ENCODE results near the gene MCC. TPM values are rescaled to one million over a fixed set of nuclear protein-coding genes. Genes with fewer than 3 reads are reported as not detected.

The MCC gene
- total RNA-seq, 4 donors from 2014 or later, result 5.1 to 22.3 (median 13.0) TPM

DNA sequence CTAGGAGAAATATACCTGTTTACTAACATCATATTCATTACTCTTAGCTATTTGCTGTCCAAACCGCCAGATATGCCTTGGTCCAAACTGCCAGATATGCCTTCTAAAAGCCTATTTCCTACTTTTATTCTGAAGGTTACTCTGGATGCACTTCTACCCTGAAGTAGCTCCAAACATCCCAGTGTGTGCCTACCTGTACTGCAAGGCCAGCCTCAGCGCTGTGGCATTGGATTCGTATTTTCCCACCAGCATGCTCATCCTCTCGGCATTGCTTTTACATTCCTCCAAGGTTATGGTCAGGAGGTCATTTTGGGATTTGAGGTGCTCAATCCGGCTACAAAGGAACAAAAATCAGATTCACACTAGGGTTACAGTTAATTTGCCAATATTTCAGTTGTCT, 417.4 kb downstream of the MCC start:
- H3K4me1 ChIP-seq, result peaks cover 0 to under 1% of the 10 kb centered on the region in 2 donors
- H3K9me3 ChIP-seq, result no peaks in the 10 kb centered on the region
- no peak overlapping the region for H3K27ac ChIP-seq
- WGBS, 2 donors, result 75% methylated on average over 5 of the region's 5 CpGs
- intact Hi-C loops (cut with DNase I), result no loop called here
- DNase-seq, result no peak
- H3K4me3 ChIP-seq (replicated peaks in 1 of 3), result no peak overlapping the region
- no peaks in the 10 kb centered on the region for H3K36me3 ChIP-seq
- no peak for TF ChIP-seq POLR2A (IDR thresholded peaks at IDR 0.05)
- TF ChIP-seq, protein P1, sequence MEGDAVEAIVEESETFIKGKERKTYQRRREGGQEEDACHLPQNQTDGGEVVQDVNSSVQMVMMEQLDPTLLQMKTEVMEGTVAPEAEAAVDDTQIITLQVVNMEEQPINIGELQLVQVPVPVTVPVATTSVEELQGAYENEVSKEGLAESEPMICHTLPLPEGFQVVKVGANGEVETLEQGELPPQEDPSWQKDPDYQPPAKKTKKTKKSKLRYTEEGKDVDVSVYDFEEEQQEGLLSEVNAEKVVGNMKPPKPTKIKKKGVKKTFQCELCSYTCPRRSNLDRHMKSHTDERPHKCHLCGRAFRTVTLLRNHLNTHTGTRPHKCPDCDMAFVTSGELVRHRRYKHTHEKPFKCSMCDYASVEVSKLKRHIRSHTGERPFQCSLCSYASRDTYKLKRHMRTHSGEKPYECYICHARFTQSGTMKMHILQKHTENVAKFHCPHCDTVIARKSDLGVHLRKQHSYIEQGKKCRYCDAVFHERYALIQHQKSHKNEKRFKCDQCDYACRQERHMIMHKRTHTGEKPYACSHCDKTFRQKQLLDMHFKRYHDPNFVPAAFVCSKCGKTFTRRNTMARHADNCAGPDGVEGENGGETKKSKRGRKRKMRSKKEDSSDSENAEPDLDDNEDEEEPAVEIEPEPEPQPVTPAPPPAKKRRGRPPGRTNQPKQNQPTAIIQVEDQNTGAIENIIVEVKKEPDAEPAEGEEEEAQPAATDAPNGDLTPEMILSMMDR (IDR thresholded peaks at IDR 0.05), result no peak
- H3K27me3 ChIP-seq, result no peaks in the 10 kb centered on the region

DNA sequence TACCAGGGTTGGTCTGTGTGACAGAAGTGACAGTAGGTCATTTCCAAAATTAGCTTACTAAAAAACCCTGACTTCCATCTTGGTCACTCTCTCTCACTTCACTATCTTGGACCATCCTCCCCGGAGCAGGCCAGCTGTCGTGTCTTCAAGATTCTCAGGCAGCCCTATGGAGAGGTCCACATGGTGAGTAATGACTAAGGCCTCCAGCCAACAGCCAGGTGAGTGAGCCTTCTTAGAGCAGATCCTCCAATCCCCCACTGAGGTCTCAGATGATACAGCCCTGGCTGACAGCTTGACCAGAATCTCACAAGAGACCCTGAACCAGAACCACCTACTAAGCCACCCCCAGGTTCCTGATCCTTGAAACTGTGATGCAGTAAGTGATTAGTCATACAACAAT, 419.7 kb downstream of the MCC start:
- TF ChIP-seq POLR2A (IDR thresholded peaks at IDR 0.05), result no peak
- TF ChIP-seq, protein P1 (IDR thresholded peaks at IDR 0.05), result no peak
- Histone ChIP-seq H3K27ac (no peak overlapping the region), H3K4me3 (replicated peaks in 1 of 3) (no peak overlapping the region), H3K9me3 (no peaks in the 10 kb centered on the region), H3K27me3 (no peaks in the 10 kb centered on the region), H3K36me3 (no peaks in the 10 kb centered on the region), H3K4me1 (peaks cover 0 to 21% of the 10 kb centered on the region in 2 donors)
- intact Hi-C loops (cut with DNase I), result no loop called here
- WGBS, 2 donors, result 74 to 92% methylated on average over 2 of the region's 2 CpGs
- DNase-seq, result no peak

DNA sequence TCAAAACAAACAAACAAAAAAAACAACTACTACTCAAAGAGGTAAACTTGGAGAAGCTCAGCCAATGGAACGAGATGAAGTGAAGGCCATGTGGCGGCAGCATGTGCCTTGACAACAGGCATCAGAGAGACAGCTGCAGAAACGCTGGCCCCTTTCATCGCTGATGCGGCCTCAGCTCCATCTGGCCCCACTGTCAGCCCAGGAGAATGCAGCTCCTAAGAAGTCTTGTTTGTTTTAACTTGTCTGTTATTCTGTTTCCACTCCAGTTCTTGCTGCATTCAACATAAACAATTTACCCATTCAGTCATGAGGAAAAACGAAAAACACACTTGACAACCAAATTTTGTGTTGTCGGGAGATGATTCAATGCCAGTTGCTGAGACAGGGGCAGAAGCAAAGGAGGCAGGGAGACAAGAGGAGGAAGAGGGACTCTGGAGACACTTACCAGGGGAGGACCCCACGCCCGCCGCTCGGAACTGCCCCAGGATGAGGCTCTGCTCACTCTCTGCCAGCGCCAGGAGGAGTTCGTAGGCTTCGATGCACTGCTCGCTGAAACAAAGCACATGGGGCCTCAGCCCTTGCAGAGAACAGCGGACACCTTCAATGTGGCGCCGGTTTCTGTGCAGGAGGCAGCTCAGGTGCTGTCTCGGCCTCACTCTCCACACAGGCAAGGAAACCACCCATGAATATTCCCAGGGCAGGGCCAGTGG, 420.5 kb downstream of the MCC start:
- intact Hi-C loops (cut with DNase I), result no loop called here
- Histone ChIP-seq H3K4me3 (replicated peaks in 1 of 3) (no peak overlapping the region), H3K36me3 (no peaks in the 10 kb centered on the region), H3K27me3 (no peaks in the 10 kb centered on the region), H3K27ac (no peak overlapping the region), H3K9me3 (no peaks in the 10 kb centered on the region), H3K4me1 (peaks cover 0 to 29% of the 10 kb centered on the region in 2 donors)
- 85 to 91% methylated on average over 19 of the region's 19 CpGs for WGBS, 2 donors
- no peak for DNase-seq
- TF ChIP-seq, protein P1 (IDR thresholded peaks at IDR 0.05), result no peak
- TF ChIP-seq POLR2A (IDR thresholded peaks at IDR 0.05), result no peak

DNA sequence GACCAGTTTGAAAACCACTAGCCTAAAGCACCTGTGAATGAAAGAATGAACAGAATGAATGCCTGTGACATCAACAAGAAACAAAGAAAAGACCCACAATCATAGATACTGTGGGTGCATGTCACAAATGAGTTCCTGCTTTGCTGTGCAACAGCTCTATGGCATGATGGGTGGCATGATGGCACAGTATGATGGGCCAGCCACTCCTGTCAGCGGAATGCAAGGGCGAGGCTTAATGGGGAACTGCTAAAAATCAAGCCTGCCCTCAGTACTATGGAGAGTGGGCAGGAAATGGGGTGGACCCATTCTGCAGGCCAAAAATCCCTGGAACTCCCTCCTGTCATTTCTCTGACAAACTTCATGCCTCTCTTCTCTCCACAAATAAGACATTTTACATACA, 422.6 kb downstream of the MCC start:
- intact Hi-C loops (cut with DNase I), result no loop called here

DNA sequence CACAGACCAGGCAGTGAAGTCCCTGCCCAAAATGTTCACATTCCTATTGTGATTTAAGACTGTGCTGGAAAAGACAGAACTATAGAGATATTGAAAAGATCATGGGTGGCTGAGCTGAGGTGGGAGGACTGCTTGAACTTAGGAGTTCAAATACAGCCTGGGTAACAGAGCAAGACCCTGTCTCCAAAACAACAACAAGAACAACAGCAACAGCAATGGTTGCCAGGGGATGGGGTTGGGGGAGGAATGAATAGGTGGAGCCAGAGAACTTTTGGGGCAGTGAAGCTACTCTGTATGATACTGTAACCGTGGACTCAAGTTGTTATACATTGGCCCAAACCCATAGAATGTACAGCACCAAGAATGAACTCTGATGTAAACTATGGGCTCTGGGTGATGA, 423.4 kb downstream of the MCC start:
- no peaks in the 10 kb centered on the region for H3K36me3 ChIP-seq
- DNase-seq, result no peak

More for the DNA sequence above, 422.6 kb downstream of the MCC start:
- Histone ChIP-seq H3K9me3 (no peaks in the 10 kb centered on the region), H3K4me3 (replicated peaks in 1 of 3) (no peak overlapping the region), H3K27me3 (no peaks in the 10 kb centered on the region), H3K4me1 (peaks cover 0 to 32% of the 10 kb centered on the region in 2 donors), H3K27ac (no peak overlapping the region), H3K36me3 (no peaks in the 10 kb centered on the region)
- no peak for DNase-seq
- TF ChIP-seq POLR2A (IDR thresholded peaks at IDR 0.05), result no peak
- TF ChIP-seq, protein P1 (IDR thresholded peaks at IDR 0.05), result no peak
- WGBS, 2 donors, result 90 to 94% methylated on average over 2 of the region's 2 CpGs

More for the DNA sequence above, 423.4 kb downstream of the MCC start:
- intact Hi-C loops (cut with DNase I), result no loop called here
- Histone ChIP-seq H3K27me3 (no peaks in the 10 kb centered on the region), H3K4me1 (peaks cover 0 to 32% of the 10 kb centered on the region in 2 donors), H3K9me3 (no peaks in the 10 kb centered on the region), H3K4me3 (replicated peaks in 1 of 3) (no peak overlapping the region), H3K27ac (no peak overlapping the region)
- WGBS, 2 donors, result 88 to 92% methylated on average over 1 of the region's 1 CpG
- TF ChIP-seq POLR2A (IDR thresholded peaks at IDR 0.05), result no peak
- TF ChIP-seq, protein P1 (IDR thresholded peaks at IDR 0.05), result no peak

Measured in thyroid gland (tissue), 4 donors.